ENCODE data around the gene NLRP4. TPM values are rescaled to one million over a fixed set of nuclear protein-coding genes. Genes with fewer than 3 reads are reported as not detected.

Gene NLRP4
- total and polyA plus RNA-seq, 2 experiments from 2014 or later: not detected

- TF ChIP-seq, protein P1, sequence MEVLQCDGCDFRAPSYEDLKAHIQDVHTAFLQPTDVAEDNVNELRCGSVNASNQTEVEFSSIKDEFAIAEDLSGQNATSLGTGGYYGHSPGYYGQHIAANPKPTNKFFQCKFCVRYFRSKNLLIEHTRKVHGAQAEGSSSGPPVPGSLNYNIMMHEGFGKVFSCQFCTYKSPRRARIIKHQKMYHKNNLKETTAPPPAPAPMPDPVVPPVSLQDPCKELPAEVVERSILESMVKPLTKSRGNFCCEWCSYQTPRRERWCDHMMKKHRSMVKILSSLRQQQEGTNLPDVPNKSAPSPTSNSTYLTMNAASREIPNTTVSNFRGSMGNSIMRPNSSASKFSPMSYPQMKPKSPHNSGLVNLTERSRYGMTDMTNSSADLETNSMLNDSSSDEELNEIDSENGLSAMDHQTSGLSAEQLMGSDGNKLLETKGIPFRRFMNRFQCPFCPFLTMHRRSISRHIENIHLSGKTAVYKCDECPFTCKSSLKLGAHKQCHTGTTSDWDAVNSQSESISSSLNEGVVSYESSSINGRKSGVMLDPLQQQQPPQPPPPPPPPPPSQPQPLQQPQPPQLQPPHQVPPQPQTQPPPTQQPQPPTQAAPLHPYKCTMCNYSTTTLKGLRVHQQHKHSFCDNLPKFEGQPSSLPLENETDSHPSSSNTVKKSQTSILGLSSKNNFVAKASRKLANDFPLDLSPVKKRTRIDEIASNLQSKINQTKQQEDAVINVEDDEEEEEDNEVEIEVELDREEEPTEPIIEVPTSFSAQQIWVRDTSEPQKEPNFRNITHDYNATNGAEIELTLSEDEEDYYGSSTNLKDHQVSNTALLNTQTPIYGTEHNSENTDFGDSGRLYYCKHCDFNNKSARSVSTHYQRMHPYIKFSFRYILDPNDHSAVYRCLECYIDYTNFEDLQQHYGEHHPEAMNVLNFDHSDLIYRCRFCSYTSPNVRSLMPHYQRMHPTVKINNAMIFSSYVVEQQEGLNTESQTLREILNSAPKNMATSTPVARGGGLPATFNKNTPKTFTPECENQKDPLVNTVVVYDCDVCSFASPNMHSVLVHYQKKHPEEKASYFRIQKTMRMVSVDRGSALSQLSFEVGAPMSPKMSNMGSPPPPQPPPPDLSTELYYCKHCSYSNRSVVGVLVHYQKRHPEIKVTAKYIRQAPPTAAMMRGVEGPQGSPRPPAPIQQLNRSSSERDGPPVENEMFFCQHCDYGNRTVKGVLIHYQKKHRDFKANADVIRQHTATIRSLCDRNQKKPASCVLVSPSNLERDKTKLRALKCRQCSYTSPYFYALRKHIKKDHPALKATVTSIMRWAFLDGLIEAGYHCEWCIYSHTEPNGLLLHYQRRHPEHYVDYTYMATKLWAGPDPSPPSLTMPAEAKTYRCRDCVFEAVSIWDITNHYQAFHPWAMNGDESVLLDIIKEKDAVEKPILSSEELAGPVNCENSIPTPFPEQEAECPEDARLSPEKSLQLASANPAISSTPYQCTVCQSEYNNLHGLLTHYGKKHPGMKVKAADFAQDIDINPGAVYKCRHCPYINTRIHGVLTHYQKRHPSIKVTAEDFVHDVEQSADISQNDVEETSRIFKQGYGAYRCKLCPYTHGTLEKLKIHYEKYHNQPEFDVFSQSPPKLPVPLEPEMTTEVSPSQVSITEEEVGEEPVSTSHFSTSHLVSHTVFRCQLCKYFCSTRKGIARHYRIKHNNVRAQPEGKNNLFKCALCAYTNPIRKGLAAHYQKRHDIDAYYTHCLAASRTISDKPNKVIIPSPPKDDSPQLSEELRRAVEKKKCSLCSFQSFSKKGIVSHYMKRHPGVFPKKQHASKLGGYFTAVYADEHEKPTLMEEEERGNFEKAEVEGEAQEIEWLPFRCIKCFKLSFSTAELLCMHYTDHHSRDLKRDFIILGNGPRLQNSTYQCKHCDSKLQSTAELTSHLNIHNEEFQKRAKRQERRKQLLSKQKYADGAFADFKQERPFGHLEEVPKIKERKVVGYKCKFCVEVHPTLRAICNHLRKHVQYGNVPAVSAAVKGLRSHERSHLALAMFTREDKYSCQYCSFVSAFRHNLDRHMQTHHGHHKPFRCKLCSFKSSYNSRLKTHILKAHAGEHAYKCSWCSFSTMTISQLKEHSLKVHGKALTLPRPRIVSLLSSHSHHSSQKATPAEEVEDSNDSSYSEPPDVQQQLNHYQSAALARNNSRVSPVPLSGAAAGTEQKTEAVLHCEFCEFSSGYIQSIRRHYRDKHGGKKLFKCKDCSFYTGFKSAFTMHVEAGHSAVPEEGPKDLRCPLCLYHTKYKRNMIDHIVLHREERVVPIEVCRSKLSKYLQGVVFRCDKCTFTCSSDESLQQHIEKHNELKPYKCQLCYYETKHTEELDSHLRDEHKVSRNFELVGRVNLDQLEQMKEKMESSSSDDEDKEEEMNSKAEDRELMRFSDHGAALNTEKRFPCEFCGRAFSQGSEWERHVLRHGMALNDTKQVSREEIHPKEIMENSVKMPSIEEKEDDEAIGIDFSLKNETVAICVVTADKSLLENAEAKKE (CRISPR knock-in tag; IDR thresholded peaks at IDR 0.05): no peak
- TF ChIP-seq CREB1 (CRISPR knock-in tag; IDR thresholded peaks at IDR 0.05; ENCODE audit: low read depth) (no peak), POLR2AphosphoS5 (IDR thresholded peaks at IDR 0.05; ENCODE audit: low read depth) (no peak), ZNF331 (CRISPR knock-in tag; IDR thresholded peaks at IDR 0.05; ENCODE audit: low read depth) (no peak), REST (IDR thresholded peaks at IDR 0.05; ENCODE audit: unreplicated experiment) (no peak), EZH2phosphoT487 (IDR thresholded peaks at IDR 0.05; ENCODE audit: unreplicated experiment) (no peak)
Observed at GRCh38 chr19:55930996-55931515, 94.7 kb downstream of the NLRP4 start (continued).

Other genes with a start within 250 kb of the NLRP4 start
- gene FIZ1, start 237.0 kb upstream of the NLRP4 start, total RNA-seq (2014; rRNA removed; shearing (Covaris generic)): 10.1 and 12.6 TPM in 2 replicates
- gene FIZ1, start 237.0 kb upstream of the NLRP4 start, polyA plus RNA-seq (2016; fragmentation: Nextera tagmentation; extraction: Ambion mirVana): 5.3 and 5.4 TPM in 2 replicates
- gene ZNF524, start 236.3 kb upstream of the NLRP4 start, total RNA-seq (2014; rRNA removed; shearing (Covaris generic)): 8.3 and 16.5 TPM in 2 replicates
- gene ZNF524, start 236.3 kb upstream of the NLRP4 start, polyA plus RNA-seq (2016; fragmentation: Nextera tagmentation; extraction: Ambion mirVana): 5.7 and 6.0 TPM in 2 replicates
- 10.3 and 12.1 TPM in 2 replicates for gene ZNF865, start 230.9 kb upstream of the NLRP4 start, total RNA-seq (2014; rRNA removed; shearing (Covaris generic))
- 2.2 and 2.4 TPM in 2 replicates for gene ZNF865, start 230.9 kb upstream of the NLRP4 start, polyA plus RNA-seq (2016; fragmentation: Nextera tagmentation; extraction: Ambion mirVana)
- 5.6 and 6.7 TPM in 2 replicates for gene ZNF784, start 212.0 kb upstream of the NLRP4 start, total RNA-seq (2014; rRNA removed; shearing (Covaris generic))
- gene ZNF784, start 212.0 kb upstream of the NLRP4 start, polyA plus RNA-seq (2016; fragmentation: Nextera tagmentation; extraction: Ambion mirVana): 1.5 and 1.6 TPM in 2 replicates
- gene ZNF580, start 195.5 kb upstream of the NLRP4 start, total RNA-seq (2014; rRNA removed; shearing (Covaris generic)): 10.9 and 18.7 TPM in 2 replicates
- gene ZNF580, start 195.5 kb upstream of the NLRP4 start, polyA plus RNA-seq (2016; fragmentation: Nextera tagmentation; extraction: Ambion mirVana): 23.6 and 23.9 TPM in 2 replicates
- 67.2 and 87.6 TPM in 2 replicates for gene ZNF581, start 192.9 kb upstream of the NLRP4 start, total RNA-seq (2014; rRNA removed; shearing (Covaris generic))
- gene ZNF581, start 192.9 kb upstream of the NLRP4 start, polyA plus RNA-seq (2016; fragmentation: Nextera tagmentation; extraction: Ambion mirVana): 48.5 and 50.7 TPM in 2 replicates
- 8.2 and 12.0 TPM in 2 replicates for gene CCDC106, start 188.3 kb upstream of the NLRP4 start, total RNA-seq (2014; rRNA removed; shearing (Covaris generic))
- gene CCDC106, start 188.3 kb upstream of the NLRP4 start, polyA plus RNA-seq (2016; fragmentation: Nextera tagmentation; extraction: Ambion mirVana): 17.6 and 19.9 TPM in 2 replicates
- 233 and 234 TPM in 2 replicates for gene U2AF2, start 181.5 kb upstream of the NLRP4 start, total RNA-seq (2014; rRNA removed; shearing (Covaris generic))
- gene U2AF2, start 181.5 kb upstream of the NLRP4 start, polyA plus RNA-seq (2016; fragmentation: Nextera tagmentation; extraction: Ambion mirVana): 73.1 and 75.2 TPM in 2 replicates
- gene EPN1, start 161.3 kb upstream of the NLRP4 start, total RNA-seq (2014; rRNA removed; shearing (Covaris generic)): 208 and 223 TPM in 2 replicates
- gene EPN1, start 161.3 kb upstream of the NLRP4 start, polyA plus RNA-seq (2016; fragmentation: Nextera tagmentation; extraction: Ambion mirVana): 47.1 and 48.9 TPM in 2 replicates
- gene NLRP9, start 98.1 kb upstream of the NLRP4 start, total RNA-seq (2014; rRNA removed; shearing (Covaris generic)): not detected in 2 replicates
- not detected in 2 replicates for gene NLRP9, start 98.1 kb upstream of the NLRP4 start, polyA plus RNA-seq (2016; fragmentation: Nextera tagmentation; extraction: Ambion mirVana)
- gene RFPL4A, start 77.4 kb upstream of the NLRP4 start, total RNA-seq (2014; rRNA removed; shearing (Covaris generic)): not detected in 2 replicates
- not detected in 2 replicates for gene RFPL4A, start 77.4 kb upstream of the NLRP4 start, polyA plus RNA-seq (2016; fragmentation: Nextera tagmentation; extraction: Ambion mirVana)
- gene RFPL4AL1, start 67.4 kb upstream of the NLRP4 start, total RNA-seq (2014; rRNA removed; shearing (Covaris generic)): not detected in 2 replicates
- gene RFPL4AL1, start 67.4 kb upstream of the NLRP4 start, polyA plus RNA-seq (2016; fragmentation: Nextera tagmentation; extraction: Ambion mirVana): not detected in 2 replicates
- gene NLRP11, start 4.5 kb upstream of the NLRP4 start, total RNA-seq (2014; rRNA removed; shearing (Covaris generic)): not detected in 2 replicates
- not detected in 2 replicates for gene NLRP11, start 4.5 kb upstream of the NLRP4 start, polyA plus RNA-seq (2016; fragmentation: Nextera tagmentation; extraction: Ambion mirVana)
- gene NLRP13, start 95.8 kb downstream of the NLRP4 start, total RNA-seq (2014; rRNA removed; shearing (Covaris generic)): not detected in 2 replicates
- not detected in 2 replicates for gene NLRP13, start 95.8 kb downstream of the NLRP4 start, polyA plus RNA-seq (2016; fragmentation: Nextera tagmentation; extraction: Ambion mirVana)
- not detected in 2 replicates for gene NLRP8, start 111.3 kb downstream of the NLRP4 start, total RNA-seq (2014; rRNA removed; shearing (Covaris generic))
- gene NLRP8, start 111.3 kb downstream of the NLRP4 start, polyA plus RNA-seq (2016; fragmentation: Nextera tagmentation; extraction: Ambion mirVana): not detected in 2 replicates
- gene NLRP5, start 150.2 kb downstream of the NLRP4 start, total RNA-seq (2014; rRNA removed; shearing (Covaris generic)): not detected in 2 replicates
- not detected in 2 replicates for gene NLRP5, start 150.2 kb downstream of the NLRP4 start, polyA plus RNA-seq (2016; fragmentation: Nextera tagmentation; extraction: Ambion mirVana)

Measured in GM23338 (cell line).